ENCODE results near the gene RASD1.

- TF ChIP-seq CTCF (IDR thresholded peaks at IDR 0.05): peak in 1 of 5 experiments; percentile 1
- TF ChIP-seq POLR2A (IDR thresholded peaks at IDR 0.05): no peak
Measured at GRCh38 chr17:17495536-17496188, 533 bp downstream of the RASD1 start.
